Measurements from ENCODE around the gene PTPRH. TPM values are rescaled to one million over a fixed set of nuclear protein-coding genes. Genes with fewer than 3 reads are reported as not detected.

Gene PTPRH
- total RNA-seq, 2 experiments from 2014 or later: not detected

- intact Hi-C loops (cut with micrococcal nuclease; ENCODE audit: unreplicated experiment): loop anchor here (2.0 kb wide), 1 partner anchor 43 kb away; no protein-coding TSS in a partner anchor
- peak overlapping the region; percentile 98 for H3K4me2 ChIP-seq (ENCODE audit: low read length)
- H2AFZ ChIP-seq (ENCODE audit: low read length): no peak overlapping the region
- no peaks in the 10 kb centered on the region for H3K9me2 ChIP-seq (ENCODE audit: insufficient read depth, low read length)
- H3K27ac ChIP-seq (ENCODE audit: low read depth, low read length, poor library complexity, severe bottlenecking): peak overlapping the region; percentile 97
- no peaks in the 10 kb centered on the region for H3K9me3 ChIP-seq (ENCODE audit: low read length)
- H3K4me1 ChIP-seq (ENCODE audit: insufficient read depth, low read length, poor library complexity, severe bottlenecking): peaks cover 63% of the 10 kb centered on the region
- H3K4me3 ChIP-seq (ENCODE audit: low read depth, low read length, poor library complexity, severe bottlenecking): peak overlapping the region; percentile 78
- no TSS peak for BruUV-seq (replicated peaks)
- H3K79me2 ChIP-seq (ENCODE audit: insufficient read depth, low read depth, low read length): peaks cover 71% of the 10 kb centered on the region
- H4K20me1 ChIP-seq (ENCODE audit: insufficient read depth, low read length): peaks cover 12% of the 10 kb centered on the region
- peak; percentile 73 for DNase-seq (ENCODE audit: low spot score)
- TF ChIP-seq CTCF (conservative IDR thresholded peaks at IDR 0.05; ENCODE audit: low read length) (no peak), EZH2phosphoT487 (IDR thresholded peaks at IDR 0.05; ENCODE audit: borderline replicate concordance, low read depth, low read length) (no peak)
- H3K36me3 ChIP-seq (ENCODE audit: insufficient read depth, low read length): peaks cover 62% of the 10 kb centered on the region
- POLR2A ChIA-PET: interaction anchor here (0.6 to 1.9 kb wide), 11 partner anchors 16 to 129 kb away, joined by 3 to 7 read pairs (median 3); partner anchors contain the start of genes HSPBP1 and KMT5C
- CTCF ChIA-PET (ENCODE audit: unreplicated experiment): interaction anchor here (1.8 kb wide), 1 partner anchor 45 kb away, joined by 5 read pairs; no protein-coding TSS in a partner anchor
These were observed 46.5 kb upstream of the PTPRH start for GRCh38 chr19:55255618-55256423.

GRCh38 chr19:55254625-55254977 is 45.3 kb upstream of the PTPRH start:
- Histone ChIP-seq H3K27ac (ENCODE audit: low read depth, low read length, poor library complexity, severe bottlenecking) (peak overlapping the region; percentile 97), H3K9me2 (ENCODE audit: insufficient read depth, low read length) (no peaks in the 10 kb centered on the region), H3K9me3 (ENCODE audit: low read length) (no peaks in the 10 kb centered on the region), H3K4me1 (ENCODE audit: insufficient read depth, low read length, poor library complexity, severe bottlenecking) (peaks cover 53% of the 10 kb centered on the region), H2AFZ (ENCODE audit: low read length) (no peak overlapping the region), H3K36me3 (ENCODE audit: insufficient read depth, low read length) (peaks cover 75% of the 10 kb centered on the region), H3K79me2 (ENCODE audit: insufficient read depth, low read depth, low read length) (peaks cover 83% of the 10 kb centered on the region), H4K20me1 (ENCODE audit: insufficient read depth, low read length) (peaks cover 20% of the 10 kb centered on the region), H3K4me3 (ENCODE audit: low read depth, low read length, poor library complexity, severe bottlenecking) (peak overlapping the region; percentile 78), H3K4me2 (ENCODE audit: low read length) (peak overlapping the region; percentile 98)
- ChIA-PET POLR2A (interaction anchor here (0.5 to 1.9 kb wide), 7 partner anchors 22 to 139 kb away, joined by 3 to 7 read pairs (median 4); partner anchors contain the start of gene HSPBP1), CTCF (ENCODE audit: unreplicated experiment) (interaction anchor here (1.8 kb wide), 1 partner anchor 47 kb away, joined by 5 read pairs; no protein-coding TSS in a partner anchor)
- BruUV-seq (replicated peaks): no TSS peak
- no peak for TF ChIP-seq EZH2phosphoT487 (IDR thresholded peaks at IDR 0.05; ENCODE audit: borderline replicate concordance, low read depth, low read length)
- no peak for TF ChIP-seq CTCF (conservative IDR thresholded peaks at IDR 0.05; ENCODE audit: low read length)
- peak; percentile 31 for DNase-seq (ENCODE audit: low spot score)
- intact Hi-C loops (cut with micrococcal nuclease; ENCODE audit: unreplicated experiment): loop anchor here (1.0 to 2.0 kb wide), 3 partner anchors 22 to 42 kb away; partner anchors contain the start of gene HSPBP1
